ENCODE results near the gene NXF1.

GRCh38 chr11:62747475-62748160 lies 57.6 kb downstream of the NXF1 start:
- TF ChIP-seq CTCF (IDR thresholded peaks at IDR 0.05) (no peak), POLR2A (IDR thresholded peaks at IDR 0.05) (no peak)

Measured in breast epithelium (tissue), 3 donors.